ENCODE data around the gene OR2T27. TPM values are rescaled to one million over a fixed set of nuclear protein-coding genes. Genes with fewer than 3 reads are reported as not detected.
"Not testable (repeated sequence)": the region's sequence is repeated elsewhere in the genome, so short reads cannot be mapped to it uniquely, and the experiment has no call there.

OR2T27 gene
- total and polyA plus RNA-seq, 2 of the 4 experiments (the other 2 are of a cell fraction), result not detected

DNA sequence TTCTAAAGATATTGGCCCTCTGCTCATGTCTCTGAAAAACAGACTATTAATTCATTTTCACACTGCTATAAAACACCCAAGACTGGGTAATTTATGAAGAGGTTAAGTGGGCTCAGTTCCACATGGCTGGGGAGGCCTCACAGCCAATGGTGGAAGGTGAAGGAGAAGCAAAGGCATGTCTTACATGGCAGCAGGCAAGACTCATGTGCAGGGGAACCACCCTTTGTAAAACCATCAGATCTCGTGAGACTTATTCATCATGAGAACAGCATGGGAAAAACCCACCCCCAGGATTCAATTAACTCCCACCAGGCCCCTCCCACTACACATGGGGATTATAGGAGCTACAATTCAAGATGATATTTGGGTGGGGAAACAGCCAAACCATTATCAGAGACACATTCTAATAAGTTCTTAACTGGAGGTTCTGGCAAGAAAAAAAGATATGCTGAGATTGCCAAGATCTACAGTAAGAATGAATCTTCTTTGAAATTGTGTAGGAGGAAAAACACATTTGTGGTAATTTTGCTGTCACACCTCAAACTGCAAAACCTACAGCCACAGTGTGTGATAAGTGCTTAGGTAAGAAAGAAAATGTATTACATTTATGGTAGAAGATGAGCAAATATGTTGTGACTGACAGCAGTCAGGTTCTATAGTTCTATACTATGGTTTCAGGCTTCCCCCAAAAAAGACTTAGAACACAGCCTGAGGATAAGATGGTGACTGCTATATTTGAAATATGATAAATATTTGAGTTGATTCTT, 6.4 kb downstream of the OR2T27 start:
- H2BK5ac ChIP-seq (ENCODE audit: low read depth, low read length, poor library complexity, severe bottlenecking), result not testable (repeated sequence)

DNA sequence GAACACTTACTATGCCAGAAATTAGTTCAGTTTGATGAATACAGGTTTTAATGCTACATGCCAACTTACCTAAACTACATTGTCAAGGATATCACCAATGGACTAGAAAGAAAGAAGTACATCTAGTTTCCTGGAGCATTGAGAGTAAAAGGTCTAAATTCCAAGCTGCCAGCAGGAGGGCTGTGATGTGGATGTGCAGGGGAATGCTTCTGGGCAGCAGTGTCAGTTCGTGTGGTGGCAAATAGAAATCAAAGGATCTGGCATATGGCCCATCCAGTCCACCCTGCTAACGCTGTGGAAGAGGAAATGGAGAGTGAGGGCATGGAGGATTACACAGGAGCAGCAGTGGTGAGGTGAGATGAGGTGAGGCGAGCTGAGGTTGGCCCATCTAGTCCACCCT, 10.2 kb downstream of the OR2T27 start, which contains the start of gene OR2T35:
Gene OR2T35, minus strand, starts transcription at position 101 of the 400 bp plus-strand sequence. CDS start 6,020 bp downstream, outside the sequence.
- H4K91ac ChIP-seq (ENCODE audit: insufficient read depth, low read depth, low read length); H2AFZ ChIP-seq (replicated peaks; ENCODE audit: low read length, poor library complexity); H4K8ac ChIP-seq (ENCODE audit: low read depth in 2 of 2, low read length in 2 of 2); H3K79me1 ChIP-seq (ENCODE audit: low read depth in 1 of 2, low read length in 2 of 2); in situ Hi-C loops (cut with MboI; ENCODE audit: low sequenced_read_pairs); H2BK5ac ChIP-seq (ENCODE audit: low read depth, low read length, poor library complexity, severe bottlenecking); H3K27me3 ChIP-seq (ENCODE audit: control insufficient read depth, insufficient read depth, low read length); H4K5ac ChIP-seq (ENCODE audit: low read depth, low read length); H3K23ac ChIP-seq (ENCODE audit: low read depth, low read length); ATAC-seq (ENCODE audit: low read depth); H3K4me2 ChIP-seq (ENCODE audit: low read depth, low read length); H4K20me1 ChIP-seq (ENCODE audit: insufficient read depth, low read length); BruUV-seq (replicated peaks); H3K4me3 ChIP-seq (ENCODE audit: insufficient read depth, low read depth, low read length); H3K18ac ChIP-seq (ENCODE audit: low read depth, low read length); H2AK9ac ChIP-seq (replicated peaks; ENCODE audit: low read depth, low read length, poor library complexity); dilution Hi-C loops (cut with HindIII; ENCODE audit: low sequenced_read_pairs, unreplicated experiment); H2AK5ac ChIP-seq (ENCODE audit: low read depth, low read length); H3K9me1 ChIP-seq (ENCODE audit: insufficient read depth, low read length); H3K14ac ChIP-seq (replicated peaks; ENCODE audit: low read depth, low read length); H3K27ac ChIP-seq (ENCODE audit: insufficient read depth, low read length); intact Hi-C loops (cut with micrococcal nuclease); H3K56ac ChIP-seq (ENCODE audit: extremely low read depth, insufficient read depth, low read length); H3K9me3 ChIP-seq (ENCODE audit: control insufficient read depth, insufficient read depth, low read length); H3K9ac ChIP-seq (ENCODE audit: low read depth, low read length); H3K4ac ChIP-seq (ENCODE audit: low read depth, low read length); POLR2A ChIA-PET (ENCODE audit: unreplicated experiment); H3K4me1 ChIP-seq (ENCODE audit: control insufficient read depth, insufficient read depth, low read length); H2BK20ac ChIP-seq (ENCODE audit: low read depth, low read length); H2BK15ac ChIP-seq (ENCODE audit: low read depth, low read length); DNase-seq; H3K36me3 ChIP-seq (ENCODE audit: control insufficient read depth, insufficient read depth, low read length); CTCF ChIA-PET; H2BK120ac ChIP-seq (ENCODE audit: low read depth, low read length): not testable (repeated sequence)
- WGBS, 2 experiments (ENCODE audit: extremely low coverage in 2 of 2, insufficient read length in 1 of 2), result no CpG with 5 or more reads among the region's 3 CpGs

More for the DNA sequence above, 6.4 kb downstream of the OR2T27 start:
- H4K20me1 ChIP-seq (ENCODE audit: insufficient read depth, low read length); H3K4ac ChIP-seq (ENCODE audit: low read depth, low read length); H4K91ac ChIP-seq (ENCODE audit: insufficient read depth, low read depth, low read length); H2BK20ac ChIP-seq (ENCODE audit: low read depth, low read length); ATAC-seq (ENCODE audit: low read depth); H3K4me3 ChIP-seq (ENCODE audit: insufficient read depth, low read depth, low read length); intact Hi-C loops (cut with micrococcal nuclease); H2BK15ac ChIP-seq (ENCODE audit: low read depth, low read length); H3K23ac ChIP-seq (ENCODE audit: low read depth, low read length); H4K8ac ChIP-seq (ENCODE audit: low read depth in 2 of 2, low read length in 2 of 2); H3K4me2 ChIP-seq (ENCODE audit: low read depth, low read length); H3K56ac ChIP-seq (ENCODE audit: extremely low read depth, insufficient read depth, low read length); H2AK5ac ChIP-seq (ENCODE audit: low read depth, low read length); H3K27ac ChIP-seq (ENCODE audit: insufficient read depth, low read length); H4K5ac ChIP-seq (ENCODE audit: low read depth, low read length); in situ Hi-C loops (cut with MboI; ENCODE audit: low sequenced_read_pairs); H3K79me1 ChIP-seq (ENCODE audit: low read depth in 1 of 2, low read length in 2 of 2); H3K9ac ChIP-seq (ENCODE audit: low read depth, low read length); H3K18ac ChIP-seq (ENCODE audit: low read depth, low read length); H3K9me1 ChIP-seq (ENCODE audit: insufficient read depth, low read length); H3K27me3 ChIP-seq (ENCODE audit: control insufficient read depth, insufficient read depth, low read length); dilution Hi-C loops (cut with HindIII; ENCODE audit: low sequenced_read_pairs, unreplicated experiment); DNase-seq; H2AFZ ChIP-seq (replicated peaks; ENCODE audit: low read length, poor library complexity); H3K9me3 ChIP-seq (ENCODE audit: control insufficient read depth, insufficient read depth, low read length); H2BK120ac ChIP-seq (ENCODE audit: low read depth, low read length); BruUV-seq (replicated peaks); POLR2A ChIA-PET (ENCODE audit: unreplicated experiment); H2AK9ac ChIP-seq (replicated peaks; ENCODE audit: low read depth, low read length, poor library complexity); H3K4me1 ChIP-seq (ENCODE audit: control insufficient read depth, insufficient read depth, low read length); H3K14ac ChIP-seq (replicated peaks; ENCODE audit: low read depth, low read length); CTCF ChIA-PET; H3K36me3 ChIP-seq (ENCODE audit: control insufficient read depth, insufficient read depth, low read length): not testable (repeated sequence)
- WGBS, 2 experiments (ENCODE audit: extremely low coverage in 2 of 2, insufficient read length in 1 of 2), result no CpG with 5 or more reads among the region's 1 CpG

Measured in IMR-90 (cell line).